ENCODE results near the gene OXLD1.

OXLD1 gene

GRCh38 chr17:81616877-81617276 is 49.5 kb downstream of the OXLD1 start:
- no peak for DNase-seq (ENCODE audit: low read depth)

GRCh38 chr17:81615401-81615930 is 50.9 kb downstream of the OXLD1 start:
- no peak for DNase-seq (ENCODE audit: low read depth)

Measured in stimulated activated CD8-positive, alpha-beta memory T cell treated with anti-CD3 and anti-CD28 coated beads, Interleukin-4, amount 100 ng/mL, for 24 hours (primary cell).